HFFc6 (cell line): ENCODE data around the gene TULP4. TPM values are rescaled to one million over a fixed set of nuclear protein-coding genes. Genes with fewer than 3 reads are reported as not detected.

Experiments used
- DNase-seq: peaks from one replicate; pipeline ENCODE4 v3.0.0-alpha.2; 2018
- H3K27ac Mint-ChIP-seq: 2 replicates; pipeline ENCODE4 v1.8.0; 2020; ENCODE audit warnings: mild to moderate bottlenecking, mixed read lengths
- H3K27me3 Mint-ChIP-seq: 2 replicates; pipeline ENCODE4 v1.8.0; 2021; ENCODE audit warnings: mild to moderate bottlenecking, moderate library complexity, mixed read lengths; ENCODE audit not compliant: insufficient read depth
- H3K36me3 Mint-ChIP-seq: 2 replicates; pipeline ENCODE4 v1.8.0; 2021; ENCODE audit warnings: low read depth, mixed read lengths
- H3K4me1 Mint-ChIP-seq: 2 replicates; pipeline ENCODE4 v1.8.0; 2020; ENCODE audit warnings: low read depth, mixed read lengths
- H3K4me3 Mint-ChIP-seq: 2 replicates; pipeline ENCODE4 v1.8.0; 2020; ENCODE audit warnings: mild to moderate bottlenecking, moderate library complexity, mixed read lengths
- H3K9me3 Mint-ChIP-seq: 2 replicates; pipeline ENCODE4 v1.8.0; 2020; ENCODE audit warnings: mild to moderate bottlenecking, mixed read lengths
- CTCF ChIP-seq: fragments of 200-600 bp; sonication (generic); IDR thresholded peaks from 2 replicates; pipeline ENCODE4 v1.5.0; 2021; ENCODE audit warnings: antibody characterized with exemption, mild to moderate bottlenecking
- total RNA-seq, 6 experiments: library from RNA; stranded (reverse); fragmentation: NEBNext Ultra II Directional; extraction: Animal tissue kit (Norgen Biotek cat#: 25700); gene quantifications; 2 replicates in 1 of 6; 3 replicates in 5 of 6; pipeline ENCODE4 v1.2.3, GENCODE V29; 2021

The TULP4 gene
- total RNA-seq, 6 experiments from 2014 or later = 48.4 to 55.2 (median 51.8) TPM

GRCh38 chr6:158311626-158312025 is 639 bp upstream of the TULP4 start:
- Mint-ChIP-seq H3K4me3 (peak overlapping the region; percentile 3; the same call in 1 of the 2 replicates), H3K27ac (peak overlapping the region; percentile 44; the same call in 1 of the 2 replicates), H3K4me1 (peaks cover 27% of the 10 kb centered on the region), H3K27me3 (no peaks in the 10 kb centered on the region), H3K9me3 (no peaks in the 10 kb centered on the region), H3K36me3 (peaks cover 26% of the 10 kb centered on the region)
- TF ChIP-seq CTCF = no peak
- no peak for DNase-seq

GRCh38 chr6:158312672-158313397 is 570 bp downstream of the TULP4 start:
- Mint-ChIP-seq H3K27ac (no peak overlapping the region), H3K4me1 (peaks cover 27% of the 10 kb centered on the region), H3K27me3 (no peaks in the 10 kb centered on the region), H3K36me3 (peaks cover 28% of the 10 kb centered on the region), H3K9me3 (no peaks in the 10 kb centered on the region), H3K4me3 (no peak overlapping the region)
- DNase-seq = no peak
- TF ChIP-seq CTCF = no peak

GRCh38 chr6:158313989-158314388 is 1.7 kb downstream of the TULP4 start:
- Mint-ChIP-seq H3K4me3 (no peak overlapping the region), H3K36me3 (peaks cover 31% of the 10 kb centered on the region), H3K4me1 (peaks cover 27% of the 10 kb centered on the region), H3K27me3 (no peaks in the 10 kb centered on the region), H3K9me3 (no peaks in the 10 kb centered on the region), H3K27ac (no peak overlapping the region)
- DNase-seq = no peak
- TF ChIP-seq CTCF = no peak

GRCh38 chr6:158314737-158315136 is 2.5 kb downstream of the TULP4 start:
- peaks cover 31% of the 10 kb centered on the region for H3K36me3 Mint-ChIP-seq
- no peak overlapping the region for H3K27ac Mint-ChIP-seq
- H3K9me3 Mint-ChIP-seq = no peaks in the 10 kb centered on the region
- H3K4me1 Mint-ChIP-seq = peaks cover 27% of the 10 kb centered on the region
- no peak for DNase-seq
- H3K27me3 Mint-ChIP-seq = no peaks in the 10 kb centered on the region
- no peak overlapping the region for H3K4me3 Mint-ChIP-seq
- TF ChIP-seq CTCF = no peak

- peaks cover 36% of the 10 kb centered on the region for H3K36me3 Mint-ChIP-seq
- no peaks in the 10 kb centered on the region for H3K9me3 Mint-ChIP-seq
- H3K4me3 Mint-ChIP-seq = no peak overlapping the region
Observed at GRCh38 chr6:158316022-158316421, 3.8 kb downstream of the TULP4 start.

More at GRCh38 chr6:158316022-158316421, 3.8 kb downstream of the TULP4 start:
- H3K27ac Mint-ChIP-seq = no peak overlapping the region
- no peak for DNase-seq
- TF ChIP-seq CTCF = no peak
- peaks cover 24% of the 10 kb centered on the region for H3K4me1 Mint-ChIP-seq
- H3K27me3 Mint-ChIP-seq = no peaks in the 10 kb centered on the region
